HL-60 (cell line): Measurements from ENCODE around the gene RTN4RL2.

Experiments used
- DNase-seq, 2 experiments: peaks; one replicate each; pipeline ENCODE4 v3.0.0-alpha.2; 2010 to 2020; ENCODE audit warnings: low read depth in 1 of 2, low spot score in 1 of 2
- H3K27ac ChIP-seq: fragments of 250-450 bp; sonication (Bioruptor Pico); replicated peaks from 2 replicates; pipeline ENCODE4 v1.5.1; 2020; ENCODE audit warnings: mild to moderate bottlenecking, moderate library complexity
- H3K27me3 ChIP-seq: fragments of 250-450 bp; sonication (Bioruptor Pico); 2 replicates; pipeline ENCODE4 v1.5.1; 2021; ENCODE audit warnings: mild to moderate bottlenecking, moderate library complexity; ENCODE audit not compliant: insufficient read depth, poor library complexity, severe bottlenecking
- H3K4me3 ChIP-seq: replicated peaks from 2 replicates; pipeline ENCODE4 v1.5.1; 2011; ENCODE audit warnings: mild to moderate bottlenecking, control low read depth, low read length; ENCODE audit not compliant: insufficient read depth
- GABPA ChIP-seq: IDR thresholded peaks from 2 replicates; pipeline ENCODE4 v1.6.1; 2012; ENCODE audit warnings: low read depth
- POLR2AphosphoS5 ChIP-seq: IDR thresholded peaks from 2 replicates; pipeline ENCODE4 v1.6.1; 2012; ENCODE audit warnings: low read depth
- REST ChIP-seq: IDR thresholded peaks from 2 replicates; pipeline ENCODE4 v1.6.1; 2012; ENCODE audit warnings: low read depth; ENCODE audit not compliant: insufficient replicate concordance
- SPI1 ChIP-seq: IDR thresholded peaks from 2 replicates; pipeline ENCODE4 v1.6.1; 2012; ENCODE audit warnings: low read depth, mild to moderate bottlenecking, borderline replicate concordance
- TF ChIP-seq, protein P1 (sequence below): IDR thresholded peaks from one replicate; pipeline ENCODE4 v1.5.1; 2011; ENCODE audit warnings: low read length, control low read depth, inconsistent platforms; ENCODE audit not compliant: insufficient read depth

Gene RTN4RL2

GRCh38 chr11:57480409-57481137 lies 20.2 kb downstream of the RTN4RL2 start:
- H3K27me3 ChIP-seq = no peaks in the 10 kb centered on the region
- DNase-seq = peak in 1 of 2 experiments; percentile 86
- H3K4me3 ChIP-seq = no peak overlapping the region
- TF ChIP-seq POLR2AphosphoS5 = no peak
- TF ChIP-seq, protein P1, sequence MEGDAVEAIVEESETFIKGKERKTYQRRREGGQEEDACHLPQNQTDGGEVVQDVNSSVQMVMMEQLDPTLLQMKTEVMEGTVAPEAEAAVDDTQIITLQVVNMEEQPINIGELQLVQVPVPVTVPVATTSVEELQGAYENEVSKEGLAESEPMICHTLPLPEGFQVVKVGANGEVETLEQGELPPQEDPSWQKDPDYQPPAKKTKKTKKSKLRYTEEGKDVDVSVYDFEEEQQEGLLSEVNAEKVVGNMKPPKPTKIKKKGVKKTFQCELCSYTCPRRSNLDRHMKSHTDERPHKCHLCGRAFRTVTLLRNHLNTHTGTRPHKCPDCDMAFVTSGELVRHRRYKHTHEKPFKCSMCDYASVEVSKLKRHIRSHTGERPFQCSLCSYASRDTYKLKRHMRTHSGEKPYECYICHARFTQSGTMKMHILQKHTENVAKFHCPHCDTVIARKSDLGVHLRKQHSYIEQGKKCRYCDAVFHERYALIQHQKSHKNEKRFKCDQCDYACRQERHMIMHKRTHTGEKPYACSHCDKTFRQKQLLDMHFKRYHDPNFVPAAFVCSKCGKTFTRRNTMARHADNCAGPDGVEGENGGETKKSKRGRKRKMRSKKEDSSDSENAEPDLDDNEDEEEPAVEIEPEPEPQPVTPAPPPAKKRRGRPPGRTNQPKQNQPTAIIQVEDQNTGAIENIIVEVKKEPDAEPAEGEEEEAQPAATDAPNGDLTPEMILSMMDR = peak; percentile 66
- H3K27ac ChIP-seq = no peak overlapping the region

- H3K27ac ChIP-seq = no peak overlapping the region
- TF ChIP-seq SPI1 = no peak
- TF ChIP-seq POLR2AphosphoS5 = no peak
- no peak for TF ChIP-seq GABPA
- no peak for TF ChIP-seq REST
- TF ChIP-seq, protein P1 = no peak
- H3K27me3 ChIP-seq = no peaks in the 10 kb centered on the region
- H3K4me3 ChIP-seq = no peak overlapping the region
- no peak for DNase-seq
Measured at GRCh38 chr11:57481315-57481714, 21.0 kb downstream of the RTN4RL2 start.

DNA sequence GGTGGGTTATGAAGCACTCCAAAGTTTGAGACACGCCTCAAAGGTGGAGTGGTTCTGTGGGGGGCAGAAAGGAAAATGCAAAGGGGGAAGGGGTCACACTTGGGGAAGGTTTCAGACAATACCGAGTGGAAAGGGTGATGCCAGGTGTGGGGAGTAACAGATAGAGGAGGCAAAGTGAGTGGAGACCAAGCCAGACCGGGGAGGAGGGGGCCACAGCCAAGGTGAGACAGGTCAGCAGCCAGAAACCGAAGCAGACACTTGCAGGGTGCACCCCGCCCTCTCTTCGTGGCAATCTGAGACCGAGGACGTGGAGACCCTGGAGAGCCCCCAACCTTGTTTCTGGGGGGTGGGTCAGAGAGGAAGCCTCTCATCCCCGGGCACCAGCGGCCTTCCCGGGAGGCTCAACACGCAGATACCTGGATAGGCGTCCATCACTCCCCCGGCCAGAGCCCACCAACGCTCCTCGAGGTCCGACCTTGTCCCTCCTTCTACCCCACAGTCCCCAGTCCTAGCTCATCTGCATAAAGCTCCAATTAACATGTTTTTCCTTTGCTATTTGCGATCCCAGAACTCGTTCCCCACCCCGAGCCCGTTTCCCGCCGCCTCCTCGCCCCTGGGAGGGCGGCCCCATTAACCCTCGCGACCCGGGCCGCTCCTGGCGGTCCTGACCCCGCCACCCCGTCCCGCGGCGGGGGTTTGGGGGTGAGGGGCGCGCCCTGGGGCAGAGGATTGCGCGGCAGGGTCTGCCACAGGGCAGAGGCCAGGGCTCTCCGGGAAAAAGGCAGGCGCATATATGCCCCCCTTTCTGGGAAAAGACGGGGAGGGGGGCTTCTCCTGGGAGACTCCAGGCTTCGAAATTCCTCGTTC lies 21.8 kb downstream of the RTN4RL2 start:
- no peak for DNase-seq
- no peak overlapping the region for H3K4me3 ChIP-seq
- no peaks in the 10 kb centered on the region for H3K27me3 ChIP-seq
- no peak overlapping the region for H3K27ac ChIP-seq
- TF ChIP-seq, protein P1 = no peak
- no peak for TF ChIP-seq SPI1
- TF ChIP-seq POLR2AphosphoS5 = no peak
- TF ChIP-seq GABPA = no peak
- TF ChIP-seq REST = no peak
